Activated B cell treated with CpG ODN at 0.5 μM for 24 hours (primary cell): ENCODE results near the gene IGF2. TPM values are rescaled to one million over a fixed set of nuclear protein-coding genes. Genes with fewer than 3 reads are reported as not detected.

ENCODE experiments used
- ATAC-seq: fragments of 200-7000 bp; cut with Tn5 transposase; one replicate; pipeline ENCODE4 v1.10.0; 2021; ENCODE audit warnings: low read depth, mild to moderate bottlenecking, moderate library complexity
- CTCF ChIA-PET: fragments of 350-600 bp; sonication (Branson Sonifier 250); formaldehyde crosslinking; loops from one replicate; lab custom pipeline; 2021; ENCODE audit warnings: antibody characterized with exemption; lab: Charles Lee
- POLR2A ChIA-PET: fragments of 350-600 bp; sonication (Branson Sonifier 250); formaldehyde crosslinking; loops from one replicate; lab custom pipeline; 2021; ENCODE audit warnings: antibody characterized with exemption; lab: Charles Lee
- DNase-seq: peaks from one replicate; pipeline ENCODE4 v3.0.0; 2022
- H3K27ac Mint-ChIP-seq: one replicate; pipeline ENCODE4 v1.8.0; 2020; ENCODE audit warnings: mixed read lengths
- H3K27me3 Mint-ChIP-seq: one replicate; pipeline ENCODE4 v1.8.0; 2021; ENCODE audit warnings: mixed read lengths
- H3K36me3 Mint-ChIP-seq: one replicate; pipeline ENCODE4 v1.8.0; 2021; ENCODE audit warnings: low read depth, mixed read lengths
- H3K4me1 Mint-ChIP-seq: one replicate; pipeline ENCODE4 v1.8.0; 2021; ENCODE audit warnings: mixed read lengths
- H3K4me3 Mint-ChIP-seq: one replicate; pipeline ENCODE4 v1.8.0; 2020; ENCODE audit warnings: mild to moderate bottlenecking, mixed read lengths
- H3K9me3 Mint-ChIP-seq: one replicate; pipeline ENCODE4 v1.8.0; 2020; ENCODE audit warnings: mixed read lengths
- CTCF ChIP-seq: fragments of 200-600 bp; IDR thresholded peaks from one replicate; pipeline ENCODE4 v1.8.0; 2022; ENCODE audit warnings: antibody characterized with exemption, mild to moderate bottlenecking
- intact Hi-C: fragments of 100-400 bp; cut with micrococcal nuclease; formaldehyde crosslinking; loops from one replicate; pipeline ENCODE4 v1.15.1; 2024
- total RNA-seq: library from RNA; stranded (reverse); gene quantifications from 2 replicates; pipeline ENCODE4 v1.2.3, GENCODE V29; 2022

Gene IGF2
- total RNA-seq, 1 donor from 2014 or later: not detected

- ChIA-PET POLR2A (no interaction called here), CTCF (interaction anchor here (3.5 kb wide), 1 partner anchor 11 kb away, joined by 19 read pairs; no protein-coding TSS in a partner anchor)
- no peak overlapping the region for H3K27ac Mint-ChIP-seq
- no peak for TF ChIP-seq CTCF
- no peak overlapping the region for H3K4me3 Mint-ChIP-seq
- H3K9me3 Mint-ChIP-seq: no peaks in the 10 kb centered on the region
- peaks cover 28% of the 10 kb centered on the region for H3K4me1 Mint-ChIP-seq
- peaks cover 52% of the 10 kb centered on the region for H3K27me3 Mint-ChIP-seq
- intact Hi-C loops: loop anchor here (5.0 kb wide), 2 partner anchors 252 to 288 kb away; partner anchors contain the start of gene LSP1
- no peaks in the 10 kb centered on the region for H3K36me3 Mint-ChIP-seq
- ATAC-seq (no peak), DNase-seq (no peak)
Observed at GRCh38 chr11:2140411-2141400, 1.5 kb upstream of the IGF2 start.

GRCh38 chr11:2139621-2140337 is 590 bp upstream of the IGF2 start:
- DNase-seq (no peak), ATAC-seq (no peak)
- Mint-ChIP-seq H3K36me3 (no peaks in the 10 kb centered on the region), H3K4me1 (peaks cover 28% of the 10 kb centered on the region), H3K4me3 (peak overlapping the region; percentile 11), H3K9me3 (no peaks in the 10 kb centered on the region), H3K27me3 (peaks cover 56% of the 10 kb centered on the region), H3K27ac (no peak overlapping the region)
- intact Hi-C loops: loop anchor here (5.0 kb wide), 3 partner anchors 47 to 287 kb away; partner anchors contain the start of gene LSP1
- ChIA-PET POLR2A (no interaction called here), CTCF (interaction anchor here (1.0 to 3.5 kb wide), 2 partner anchors 12 to 446 kb away, joined by 3 to 19 read pairs; no protein-coding TSS in a partner anchor)
- no peak for TF ChIP-seq CTCF

DNA sequence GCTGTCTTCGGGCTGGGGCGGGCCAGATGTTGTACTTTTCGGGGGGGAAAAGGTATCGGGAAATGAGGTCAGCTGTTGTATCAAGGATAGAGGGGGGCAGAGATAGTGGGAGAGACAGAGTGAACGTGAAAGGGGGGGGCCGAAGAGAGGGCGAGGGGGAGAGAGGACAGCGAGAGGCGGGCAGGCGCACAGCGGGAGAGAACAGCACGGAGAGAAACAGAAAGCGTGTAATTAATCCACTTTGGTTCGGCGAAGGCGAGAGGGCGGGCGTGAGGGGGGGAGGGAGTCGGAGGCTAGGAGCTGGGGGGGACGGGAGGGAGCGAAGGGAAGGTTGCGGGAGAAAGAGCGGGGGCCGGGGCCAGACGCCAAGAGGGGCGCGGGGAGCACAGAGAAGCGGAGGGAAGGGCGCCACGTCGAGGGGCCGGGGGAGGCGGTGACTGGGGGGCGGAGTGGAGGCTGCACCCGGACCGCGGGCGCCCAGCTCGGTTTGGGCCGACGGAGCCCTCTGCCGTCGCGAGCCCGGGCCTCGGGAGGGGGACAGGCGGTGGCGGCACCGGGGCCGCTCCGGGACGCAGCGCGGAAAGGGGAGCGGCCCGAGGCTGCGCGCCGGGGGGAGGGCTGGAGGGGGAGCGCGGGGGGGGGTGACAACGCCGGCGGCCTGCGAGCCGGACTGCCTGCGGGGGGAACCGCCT is 612 bp downstream of the IGF2 start:
- H3K27me3 Mint-ChIP-seq: peaks cover 51% of the 10 kb centered on the region
- ATAC-seq (no peak), DNase-seq (no peak)
- POLR2A ChIA-PET: interaction anchor here (0.9 kb wide), 1 partner anchor 445 kb away, joined by 3 read pairs; no protein-coding TSS in a partner anchor
- CTCF ChIA-PET: interaction anchor here (1.0 kb wide), 1 partner anchor 445 kb away, joined by 3 read pairs; no protein-coding TSS in a partner anchor
- intact Hi-C loops: loop anchor here (5.0 kb wide), 1 partner anchor 46 kb away; no protein-coding TSS in a partner anchor
- no peaks in the 10 kb centered on the region for H3K9me3 Mint-ChIP-seq
- H3K27ac Mint-ChIP-seq: no peak overlapping the region
- TF ChIP-seq CTCF: no peak
- peak overlapping the region; percentile 75 for H3K4me3 Mint-ChIP-seq
- H3K4me1 Mint-ChIP-seq: peaks cover 28% of the 10 kb centered on the region
- H3K36me3 Mint-ChIP-seq: no peaks in the 10 kb centered on the region

DNA sequence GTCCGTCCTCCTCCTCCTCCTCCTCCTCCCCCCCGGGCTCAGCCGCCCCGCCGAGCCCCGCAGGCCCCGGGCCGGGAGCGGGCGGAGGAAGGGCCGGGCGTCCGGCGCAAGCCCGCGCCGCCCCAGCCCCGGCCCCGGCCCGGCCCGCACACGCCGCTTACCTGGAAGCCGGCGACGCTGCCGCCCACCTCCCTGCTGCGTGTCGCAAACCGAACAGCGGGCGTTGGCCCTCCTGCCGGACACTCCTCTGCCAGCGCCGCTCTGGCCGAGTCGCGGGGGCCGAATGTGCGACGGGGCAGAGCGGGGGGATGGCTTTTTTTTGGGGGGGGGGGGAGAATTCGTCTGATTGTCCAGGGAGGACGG is 1.1 kb downstream of the IGF2 start:
- Mint-ChIP-seq H3K36me3 (no peaks in the 10 kb centered on the region), H3K4me3 (peak overlapping the region; percentile 75), H3K27ac (no peak overlapping the region), H3K9me3 (no peaks in the 10 kb centered on the region), H3K27me3 (peaks cover 53% of the 10 kb centered on the region), H3K4me1 (peaks cover 25% of the 10 kb centered on the region)
- ATAC-seq: no peak
- POLR2A ChIA-PET: no interaction called here
- no peak for TF ChIP-seq CTCF
- intact Hi-C loops: loop anchor here (5.0 kb wide), 1 partner anchor 46 kb away; no protein-coding TSS in a partner anchor
- DNase-seq: no peak
- CTCF ChIA-PET: no interaction called here
